NCI-H2029 (cell line): ENCODE data around the gene ACRV1.
A peak's percentile ranks its signal among the peaks of the same experiment; 100 is the strongest.
"Not testable (repeated sequence)": the region's sequence is repeated elsewhere in the genome, so short reads cannot be mapped to it uniquely, and the experiment has no call there.

Experiments used
- DNase-seq: peaks from one replicate; lab custom pipeline; 2025; lab: John Stamatoyannopoulos, UW

The ACRV1 gene

GRCh38 chr11:125680747-125681146 lies at the start of gene ACRV1:
ACRV1 (minus strand) TSS chr11:125680847; CDS start chr11:125680780, 67 bp downstream.
- no peak for DNase-seq

GRCh38 chr11:125728969-125729368 lies 48.3 kb upstream of the ACRV1 start:
- DNase-seq = no peak

GRCh38 chr11:125724125-125724524 lies 43.5 kb upstream of the ACRV1 start:
- no peak for DNase-seq

GRCh38 chr11:125720781-125721180 lies 40.1 kb upstream of the ACRV1 start:
- DNase-seq = no peak

- DNase-seq = not testable (repeated sequence)
These were observed 24.0 kb upstream of the ACRV1 start for GRCh38 chr11:125704686-125705085.

- no peak for DNase-seq
These were observed 21.4 kb upstream of the ACRV1 start for GRCh38 chr11:125701858-125702621.

- DNase-seq = no peak
These were observed 20.5 kb upstream of the ACRV1 start for GRCh38 chr11:125701018-125701610.

GRCh38 chr11:125694951-125695350 lies 14.3 kb upstream of the ACRV1 start:
- DNase-seq = no peak

GRCh38 chr11:125692887-125693286 lies 12.2 kb upstream of the ACRV1 start:
- DNase-seq = no peak

GRCh38 chr11:125690006-125690405 lies 9.4 kb upstream of the ACRV1 start:
- no peak for DNase-seq

- DNase-seq = no peak
These were observed 8.7 kb upstream of the ACRV1 start for GRCh38 chr11:125689274-125689859.

- no peak for DNase-seq
These were observed 8.0 kb upstream of the ACRV1 start for GRCh38 chr11:125688632-125689031.

GRCh38 chr11:125688066-125688465 lies 7.4 kb upstream of the ACRV1 start:
- DNase-seq = no peak

- no peak for DNase-seq
These were observed 4.6 kb upstream of the ACRV1 start for GRCh38 chr11:125685228-125685627.

GRCh38 chr11:125679837-125680236 lies 810 bp downstream of the ACRV1 start:
- no peak for DNase-seq

GRCh38 chr11:125679397-125679796 lies 1.2 kb downstream of the ACRV1 start:
- no peak for DNase-seq

- no peak for DNase-seq
These were observed 5.5 kb downstream of the ACRV1 start for GRCh38 chr11:125675196-125675595.

GRCh38 chr11:125674210-125674609 lies 6.4 kb downstream of the ACRV1 start:
- DNase-seq = no peak

- no peak for DNase-seq
These were observed 9.1 kb downstream of the ACRV1 start for GRCh38 chr11:125671561-125671960.

- no peak for DNase-seq
These were observed 10.5 kb downstream of the ACRV1 start for GRCh38 chr11:125670172-125670571.

GRCh38 chr11:125667151-125667550 lies 13.5 kb downstream of the ACRV1 start:
- DNase-seq = no peak

- DNase-seq = no peak
These were observed 16.7 kb downstream of the ACRV1 start for GRCh38 chr11:125663910-125664309.

GRCh38 chr11:125662689-125663088 lies 18.0 kb downstream of the ACRV1 start:
- DNase-seq = peak; percentile 23
